H1 (cell line): ENCODE results near the gene CCNY. TPM values are rescaled to one million over a fixed set of nuclear protein-coding genes. Genes with fewer than 3 reads are reported as not detected.

ENCODE experiments used
- CTCF ChIA-PET: fragments of 300-600 bp; sonication (Branson Sonifier 250); formaldehyde crosslinking; loops from one replicate; lab custom pipeline; 2021; ENCODE audit not compliant: partially characterized antibody; lab: Charles Lee
- POLR2A ChIA-PET: fragments of 300-600 bp; sonication (Branson Sonifier 250); formaldehyde crosslinking; loops from one replicate; lab custom pipeline; 2021; ENCODE audit warnings: inconsistent platforms; ENCODE audit not compliant: partially characterized antibody; lab: Charles Lee
- DNase-seq, 2 experiments: peaks; one replicate each; pipeline versions ENCODE4 v3.0.0 to v3.0.0-alpha.2; 2010 to 2022; ENCODE audit warnings: low spot score in 2 of 2, low read depth in 1 of 2, mixed read lengths in 1 of 2
- FAIRE-seq: peaks from 2 replicates; lab custom pipeline; 2011; peaks lifted over from hg19 to GRCh38; lab: Jason Lieb, UNC
- H2AFZ ChIP-seq: 2 replicates; pipeline ENCODE4 v1.8.1; 2012; ENCODE audit warnings: low read length, inconsistent platforms
- H2AK5ac ChIP-seq: 2 replicates; pipeline ENCODE4 v1.6.1; 2013; ENCODE audit warnings: low read depth, low read length
- H2BK120ac ChIP-seq: replicated peaks from 2 replicates; pipeline ENCODE3; 2013; ENCODE audit warnings: low read depth, low read length, inconsistent platforms
- H2BK12ac ChIP-seq: 2 replicates; pipeline ENCODE4 v1.6.1; 2013; ENCODE audit warnings: low read depth, low read length
- H2BK15ac ChIP-seq: 2 replicates; pipeline ENCODE4 v1.6.1; 2013; ENCODE audit warnings: low read length
- H2BK20ac ChIP-seq: 2 replicates; pipeline ENCODE4 v1.6.1; 2013; ENCODE audit warnings: low read length
- H2BK5ac ChIP-seq: 2 replicates; pipeline ENCODE4 v1.6.1; 2013; ENCODE audit warnings: low read depth, low read length
- H3K14ac ChIP-seq: 2 replicates; pipeline ENCODE4 v1.6.1; 2013; ENCODE audit warnings: inconsistent platforms; ENCODE audit not compliant: insufficient read length
- H3K18ac ChIP-seq: 2 replicates; pipeline ENCODE4 v1.6.1; 2013; ENCODE audit warnings: low read length; ENCODE audit errors: extremely low read depth
- H3K23ac ChIP-seq: 2 replicates; pipeline ENCODE4 v1.6.1; 2013; ENCODE audit warnings: inconsistent platforms; ENCODE audit not compliant: insufficient read length
- H3K23me2 ChIP-seq: 2 replicates; pipeline ENCODE4 v1.6.1; 2013; ENCODE audit warnings: low read depth, low read length
- H3K27ac ChIP-seq: 2 replicates; pipeline ENCODE4 v1.6.1; 2011; ENCODE audit warnings: low read depth, low read length, inconsistent platforms
- H3K27me3 ChIP-seq, 4 experiments: replicated peaks in 1 of 4; 1 replicate in 1 of 4; 2 replicates in 3 of 4; pipeline versions ENCODE4 v1.6.1 to v1.8.1; 2011 to 2013; ENCODE audit warnings: low read length in 3 of 4, mild to moderate bottlenecking in 3 of 4, inconsistent platforms in 2 of 4, mixed read lengths in 2 of 4, moderate library complexity in 1 of 4; ENCODE audit not compliant: control insufficient read depth in 3 of 4, insufficient read depth in 3 of 4; ENCODE audit errors: extremely low read depth in 1 of 4
- H3K36me3 ChIP-seq, 4 experiments: 2 replicates each; pipeline versions ENCODE4 v1.6.1 to v1.8.1; 2011 to 2013; ENCODE audit warnings: mild to moderate bottlenecking in 4 of 4, low read length in 3 of 4, moderate library complexity in 2 of 4, control low read depth in 1 of 4, inconsistent platforms in 1 of 4; ENCODE audit not compliant: insufficient read depth in 4 of 4, control insufficient read depth in 2 of 4
- H3K4ac ChIP-seq: replicated peaks from 2 replicates; pipeline ENCODE3; 2013; ENCODE audit warnings: low read length, low read depth, mixed read lengths, inconsistent platforms; ENCODE audit not compliant: insufficient read length
- H3K4me1 ChIP-seq, 4 experiments: replicated peaks in 1 of 4; 1 replicate in 1 of 4; 2 replicates in 3 of 4; pipeline versions ENCODE4 v1.6.1 to v1.8.1; 2011 to 2013; ENCODE audit warnings: low read length in 3 of 4, inconsistent platforms in 2 of 4, mixed read lengths in 1 of 4; ENCODE audit not compliant: insufficient read depth in 4 of 4, control insufficient read depth in 3 of 4
- H3K4me2 ChIP-seq, 2 experiments: 2 replicates each; pipeline versions ENCODE4 v1.6.1 to v1.8.1; 2011 to 2013; ENCODE audit warnings: low read depth in 2 of 2, low read length in 2 of 2, control low read depth in 1 of 2, inconsistent platforms in 1 of 2, mild to moderate bottlenecking in 1 of 2; ENCODE audit not compliant: insufficient read depth in 1 of 2
- H3K4me3 ChIP-seq, 4 experiments: fragments of 200-600, 300-600 bp in 1 of 4; sonication (generic), shearing (Covaris generic), sonication (Bioruptor Twin) in 1 of 4; 2 replicates each; pipeline versions ENCODE4 v1.5.1 to v1.8.1; 2011 to 2016; ENCODE audit warnings: low read length in 4 of 4, low read depth in 3 of 4, control low read depth in 2 of 4, inconsistent platforms in 2 of 4, mild to moderate bottlenecking in 2 of 4, mixed read lengths in 1 of 4, moderate library complexity in 1 of 4; ENCODE audit not compliant: insufficient read depth in 2 of 4; ENCODE audit errors: extremely low read depth in 1 of 4
- H3K56ac ChIP-seq: replicated peaks from 2 replicates; pipeline ENCODE3; 2013; ENCODE audit warnings: low read depth, mild to moderate bottlenecking, mixed read lengths, low read length, inconsistent platforms; ENCODE audit not compliant: insufficient read length
- H3K79me1 ChIP-seq: 2 replicates; pipeline ENCODE4 v1.6.1; 2013; ENCODE audit warnings: low read depth, low read length, control low read depth
- H3K79me2 ChIP-seq, 2 experiments: 2 replicates each; pipeline versions ENCODE4 v1.6.1 to v1.8.1; 2012 to 2013; ENCODE audit warnings: low read length in 2 of 2, mild to moderate bottlenecking in 2 of 2, inconsistent platforms in 1 of 2; ENCODE audit not compliant: insufficient read depth in 2 of 2, control insufficient read depth in 1 of 2
- H3K9ac ChIP-seq, 4 experiments: replicated peaks in 1 of 4; 1 replicate in 1 of 4; 2 replicates in 3 of 4; pipeline versions ENCODE4 v1.6.1 to v1.8.1; 2011 to 2013; ENCODE audit warnings: low read depth in 3 of 4, low read length in 3 of 4, control low read depth in 2 of 4, mild to moderate bottlenecking in 2 of 4, moderate library complexity in 2 of 4, inconsistent platforms in 1 of 4; ENCODE audit errors: extremely low read depth in 1 of 4
- H3K9me3 ChIP-seq, 2 experiments: 2 replicates each; pipeline versions ENCODE4 v1.6.1 to v1.8.1; 2012 to 2013; ENCODE audit warnings: mild to moderate bottlenecking in 2 of 2, moderate library complexity in 2 of 2, control low read depth in 1 of 2, inconsistent platforms in 1 of 2, low read depth in 1 of 2, low read length in 1 of 2, mixed read lengths in 1 of 2; ENCODE audit not compliant: insufficient read depth in 2 of 2
- H4K20me1 ChIP-seq, 2 experiments: replicated peaks in 1 of 2; 2 replicates each; pipeline versions ENCODE3 to v1.8.1; 2011 to 2013; ENCODE audit warnings: inconsistent platforms in 2 of 2, low read length in 2 of 2, mild to moderate bottlenecking in 1 of 2; ENCODE audit not compliant: insufficient read depth in 2 of 2, control insufficient read depth in 1 of 2
- H4K5ac ChIP-seq: 2 replicates; pipeline ENCODE4 v1.6.1; 2013; ENCODE audit warnings: low read length, low read depth, mixed read lengths, inconsistent platforms; ENCODE audit not compliant: insufficient read length
- H4K8ac ChIP-seq: 2 replicates; pipeline ENCODE4 v1.8.0; 2013; ENCODE audit warnings: mild to moderate bottlenecking, moderate library complexity, low read length, inconsistent platforms; ENCODE audit not compliant: insufficient read depth; ENCODE audit errors: extremely low read depth
- H4K91ac ChIP-seq: replicated peaks from 2 replicates; pipeline ENCODE3; 2013; ENCODE audit warnings: low read length, mixed read lengths, inconsistent platforms; ENCODE audit not compliant: insufficient read length
- ASH2L ChIP-seq: fragments of 200-600, 300-600 bp; sonication (generic); IDR thresholded peaks from one replicate; pipeline ENCODE4 v1.7.1; 2017; ENCODE audit warnings: low read length
- CBX5 ChIP-seq: fragments of 300-800, 300-1000 bp; sonication (generic); IDR thresholded peaks from 2 replicates; pipeline ENCODE4 v1.7.1; 2016; ENCODE audit warnings: antibody characterized with exemption, low read length, low read depth
- FOSL1 ChIP-seq: IDR thresholded peaks from 2 replicates; pipeline ENCODE4 v1.6.1; 2011; ENCODE audit warnings: mild to moderate bottlenecking, low read depth, low read length, moderate library complexity; ENCODE audit not compliant: insufficient read depth
- PHF8 ChIP-seq: fragments of 200-600 bp; sonication (generic); conservative IDR thresholded peaks from 2 replicates; pipeline ENCODE4 v1.7.1; 2012; ENCODE audit warnings: low read depth, mild to moderate bottlenecking, inconsistent platforms, low read length, moderate library complexity
- RAD21 ChIP-seq, 2 experiments: IDR thresholded peaks in 1 of 2; conservative IDR thresholded peaks in 1 of 2; 2 replicates each; pipeline ENCODE4 v1.6.1; 2011; ENCODE audit warnings: low read depth in 2 of 2, low read length in 2 of 2, improper control_type of control experiment in 1 of 2, inconsistent platforms in 1 of 2, mild to moderate bottlenecking in 1 of 2, moderate library complexity in 1 of 2
- RBBP5 ChIP-seq: IDR thresholded peaks from 2 replicates; pipeline ENCODE4 v1.7.1; 2012; ENCODE audit warnings: low read depth, mild to moderate bottlenecking, inconsistent platforms, low read length, moderate library complexity, borderline replicate concordance
- RNF2 ChIP-seq: fragments of 200-900, 300-1000 bp; sonication (generic); IDR thresholded peaks from 2 replicates; pipeline ENCODE4 v1.7.1; 2016; ENCODE audit warnings: borderline replicate concordance, low read depth, mild to moderate bottlenecking, antibody characterized with exemption, low read length; ENCODE audit not compliant: poor library complexity, severe bottlenecking; ENCODE audit errors: missing control alignments
- SIRT6 ChIP-seq: IDR thresholded peaks from one replicate; pipeline ENCODE4 v1.7.1; 2012; ENCODE audit warnings: low read length, inconsistent platforms
- SP4 ChIP-seq: IDR thresholded peaks from 2 replicates; pipeline ENCODE4 v1.6.1; 2012; ENCODE audit warnings: low read length, inconsistent platforms
- SRF ChIP-seq: IDR thresholded peaks from 2 replicates; pipeline ENCODE4 v1.6.1; 2011; ENCODE audit warnings: mild to moderate bottlenecking, low read depth, low read length, moderate library complexity
- TAF7 ChIP-seq: optimal IDR thresholded peaks from 2 replicates; pipeline ENCODE3; 2011; ENCODE audit warnings: low read depth, mild to moderate bottlenecking, inconsistent platforms, low read length, moderate library complexity, borderline replicate concordance
- WGBS, 2 experiments: shearing (Covaris generic) in 1 of 2; methylation state at CpG; one replicate each; pipeline versions ENCODE4 v1.1.6 to v1.1.7; 2013 to 2015; ENCODE audit warnings: low lambda C conversion rate in 2 of 2, mixed read lengths in 2 of 2, inconsistent platforms in 1 of 2, low coverage in 1 of 2, missing lambda C conversion rate in 1 of 2; ENCODE audit not compliant: insufficient replicate concordance in 2 of 2, insufficient coverage in 1 of 2, insufficient read length in 1 of 2; ENCODE audit errors: extremely low coverage in 1 of 2, missing lambda C conversion rate in 1 of 2; 5-methylcytosine and 5-hydroxymethylcytosine counted together
- polyA plus RNA-seq, 7 experiments: library from polyadenylated mRNA; depleted of rRNA in 3 of 7; stranded (reverse) in 5 of 7; unstranded in 2 of 7; fragments of >200 nt in 5 of 7; fragments of 200-250 nt in 2 of 7; gene quantifications; 1 replicate in 5 of 7; 2 replicates in 1 of 7; 4 replicates in 1 of 7; pipeline versions ENCODE4 v1.2.1 to v1.2.3, GENCODE V29; 2011 to 2013; ENCODE audit warnings: missing spikeins in 2 of 7, mixed read lengths in 2 of 7
- total RNA-seq: library from RNA; stranded (reverse); fragmentation: NEBNext Ultra II Directional; extraction: Animal tissue kit (Norgen Biotek cat#: 25700); gene quantifications from 2 replicates; pipeline ENCODE4 v1.2.1, GENCODE V29; 2021
- TF ChIP-seq, protein P1 (sequence below): IDR thresholded peaks from 2 replicates; pipeline ENCODE4 v1.6.1; 2012; ENCODE audit warnings: inconsistent platforms
- TF ChIP-seq, protein P2 (sequence below): IDR thresholded peaks from 2 replicates; pipeline ENCODE4 v1.6.1; 2012; ENCODE audit warnings: inconsistent platforms

CCNY gene
- total and polyA plus RNA-seq, 2 of the 8 experiments (the other 6 are each of a cell fraction or from before 2014, with no cell fraction given): 25.3 to 68.2 TPM

DNA sequence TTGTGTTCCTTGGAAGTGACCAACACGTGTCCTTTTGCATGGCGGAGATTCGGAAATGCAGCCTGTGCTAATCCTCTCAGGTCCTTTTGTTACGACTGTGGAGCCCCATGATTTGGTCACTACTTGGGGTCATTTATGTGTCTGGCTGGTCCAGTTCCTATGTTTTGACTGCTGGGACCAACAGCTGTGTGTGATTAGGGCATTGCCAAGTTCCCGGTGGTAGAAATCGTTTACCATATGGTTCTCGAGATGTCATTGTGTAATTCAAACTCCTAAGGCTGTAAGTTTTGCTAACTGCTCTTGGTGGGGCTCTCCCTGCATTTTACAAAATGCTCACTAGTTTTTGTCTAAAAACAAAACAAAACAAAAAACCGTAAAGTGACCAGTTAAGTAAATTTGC, 62.0 kb downstream of the CCNY start:
- Histone ChIP-seq H3K23ac (no peak overlapping the region), H3K4me2 (no peak overlapping the region), H2BK20ac (no peak overlapping the region), H3K79me1 (peaks cover 21% of the 10 kb centered on the region), H4K20me1 (peaks cover 0 to 11% of the 10 kb centered on the region in 2 experiments), H3K4ac (no peak overlapping the region), H3K14ac (no peak overlapping the region), H2BK5ac (0 out of 2 replicates have a peak overlapping the region, but pooled peaks have one; percentile 31), H3K4me1 (peaks cover 20 to 39% (median 29%) of the 10 kb centered on the region in 4 experiments), H3K9me3 (no peaks in the 10 kb centered on the region), H4K91ac (no peak overlapping the region), H3K36me3 (no peaks in the 10 kb centered on the region; a peak in 1 of 8 replicates), H2BK15ac (no peak overlapping the region), H3K56ac (no peak overlapping the region), H3K4me3 (no peak overlapping the region), H2AK5ac (no peak overlapping the region), H2AFZ (no peak overlapping the region), H4K8ac (no peak overlapping the region), H3K79me2 (peaks cover 15 to 84% of the 10 kb centered on the region in 2 experiments), H4K5ac (no peak overlapping the region), H3K18ac (peak overlapping the region; percentile 13; the same call in 1 of the 2 replicates), H3K27me3 (no peaks in the 10 kb centered on the region), H3K23me2 (no peaks in the 10 kb centered on the region), H2BK120ac (no peak overlapping the region), H3K9ac (no peak overlapping the region), H3K27ac (no peak overlapping the region), H2BK12ac (no peak overlapping the region)
- WGBS, 2 experiments: 86% methylated on average over 8 of the region's 8 CpGs; no CpG with 5 or more reads in 1 of the 2 experiments
- no peak for DNase-seq
- POLR2A ChIA-PET: no interaction called here
- CTCF ChIA-PET: interaction anchor here (1.5 kb wide), 1 partner anchor 49 kb away, joined by 3 read pairs; no protein-coding TSS in a partner anchor
- TF ChIP-seq SRF: no peak
- no peak for TF ChIP-seq RAD21 (IDR thresholded peaks at IDR 0.05 in 1 of 2, conservative IDR thresholded peaks at IDR 0.05 in 1 of 2; ENCODE audit: low read depth in 2 of 2, low read length in 2 of 2)
- no peak for TF ChIP-seq RBBP5
- TF ChIP-seq ASH2L: no peak
- no peak for TF ChIP-seq SP4
- TF ChIP-seq, protein P1, sequence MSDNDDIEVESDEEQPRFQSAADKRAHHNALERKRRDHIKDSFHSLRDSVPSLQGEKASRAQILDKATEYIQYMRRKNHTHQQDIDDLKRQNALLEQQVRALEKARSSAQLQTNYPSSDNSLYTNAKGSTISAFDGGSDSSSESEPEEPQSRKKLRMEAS: no peak
- TF ChIP-seq, protein P2, sequence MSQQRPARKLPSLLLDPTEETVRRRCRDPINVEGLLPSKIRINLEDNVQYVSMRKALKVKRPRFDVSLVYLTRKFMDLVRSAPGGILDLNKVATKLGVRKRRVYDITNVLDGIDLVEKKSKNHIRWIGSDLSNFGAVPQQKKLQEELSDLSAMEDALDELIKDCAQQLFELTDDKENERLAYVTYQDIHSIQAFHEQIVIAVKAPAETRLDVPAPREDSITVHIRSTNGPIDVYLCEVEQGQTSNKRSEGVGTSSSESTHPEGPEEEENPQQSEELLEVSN: no peak
- TF ChIP-seq FOSL1: no peak
- TF ChIP-seq TAF7: no peak
- TF ChIP-seq SIRT6: no peak
- TF ChIP-seq CBX5: no peak
- TF ChIP-seq PHF8: no peak
- no peak for TF ChIP-seq RNF2
- no peak for FAIRE-seq
